GM18520 (cell line): Measurements from ENCODE around the gene IRAG1.

ENCODE experiments used
- ATAC-seq: cut with Tn5 transposase; IDR thresholded peaks from one replicate; pipeline ENCODE4 v1.9.1; 2021; ENCODE audit not compliant: unreplicated experiment

Gene IRAG1

GRCh38 chr11:10650166-10650565, 43.4 kb downstream of the IRAG1 start:
- ATAC-seq = no peak

- ATAC-seq = no peak
Measured at GRCh38 chr11:10648871-10649270, 44.7 kb downstream of the IRAG1 start.

- no peak for ATAC-seq
Measured at GRCh38 chr11:10646681-10647355, 46.7 kb downstream of the IRAG1 start.

GRCh38 chr11:10646005-10646404, 47.5 kb downstream of the IRAG1 start:
- ATAC-seq = no peak

- no peak for ATAC-seq
Measured at GRCh38 chr11:10645212-10645795, 48.3 kb downstream of the IRAG1 start.
